Inflammatory macrophage treated with lipopolysaccharide for 1 hour (primary cell): ENCODE measurements around the gene B4GALNT3.

ENCODE experiments used
- DNase-seq, 2 donors: peaks; one replicate each; pipeline ENCODE4 v3.0.0-alpha.2; 2020 to 2022

B4GALNT3 gene

GRCh38 chr12:602700-603068, 142.9 kb downstream of the B4GALNT3 start:
- DNase-seq = no peak

- no peak for DNase-seq
Observed at GRCh38 chr12:604956-605355, 145.2 kb downstream of the B4GALNT3 start.

- DNase-seq = no peak
Observed at GRCh38 chr12:607541-608001, 147.8 kb downstream of the B4GALNT3 start.

- no peak for DNase-seq
Observed at GRCh38 chr12:608413-608812, 148.7 kb downstream of the B4GALNT3 start.

GRCh38 chr12:608921-609320, 149.2 kb downstream of the B4GALNT3 start:
- DNase-seq = no peak

GRCh38 chr12:611721-612120, 152.0 kb downstream of the B4GALNT3 start:
- DNase-seq = peak in 1 of 2 donors; percentile 24

GRCh38 chr12:612293-612692, 152.6 kb downstream of the B4GALNT3 start:
- no peak for DNase-seq

GRCh38 chr12:612886-613285, 153.1 kb downstream of the B4GALNT3 start:
- DNase-seq = no peak
